ENCODE results near the gene GFOD1.
A peak's percentile ranks its signal among the peaks of the same experiment; 100 is the strongest.
"Not testable (repeated sequence)": the region's sequence is repeated elsewhere in the genome, so short reads cannot be mapped to it uniquely, and the experiment has no call there.

The GFOD1 gene

GRCh38 chr6:13511913-13512717, 24.7 kb upstream of the GFOD1 start:
- no peak for DNase-seq (ENCODE audit: low read depth in 2 of 2)

GRCh38 chr6:13511141-13511571, 23.8 kb upstream of the GFOD1 start:
- not testable (repeated sequence) for DNase-seq (ENCODE audit: low read depth in 2 of 2)

DNA sequence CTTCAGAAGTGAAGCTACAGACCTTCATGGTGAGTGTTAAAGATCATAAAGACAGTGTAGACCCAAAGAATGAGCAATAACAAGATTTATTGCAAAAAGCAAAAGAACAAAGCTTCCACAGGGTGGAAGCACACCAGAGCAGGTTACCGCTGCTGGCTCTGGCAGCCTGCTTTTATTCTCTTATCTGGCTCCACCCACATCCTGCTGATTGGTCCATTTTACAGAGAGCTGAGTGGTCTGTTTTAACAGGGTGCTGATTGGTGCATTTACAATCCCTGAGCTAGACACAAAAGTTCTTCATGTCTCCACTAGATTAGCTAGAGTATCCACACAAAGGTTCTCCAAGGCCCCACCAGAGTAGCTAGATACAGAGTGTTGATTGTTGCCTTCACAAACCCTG, 23.0 kb upstream of the GFOD1 start:
- DNase-seq (ENCODE audit: low read depth in 2 of 2): not testable (repeated sequence)

DNA sequence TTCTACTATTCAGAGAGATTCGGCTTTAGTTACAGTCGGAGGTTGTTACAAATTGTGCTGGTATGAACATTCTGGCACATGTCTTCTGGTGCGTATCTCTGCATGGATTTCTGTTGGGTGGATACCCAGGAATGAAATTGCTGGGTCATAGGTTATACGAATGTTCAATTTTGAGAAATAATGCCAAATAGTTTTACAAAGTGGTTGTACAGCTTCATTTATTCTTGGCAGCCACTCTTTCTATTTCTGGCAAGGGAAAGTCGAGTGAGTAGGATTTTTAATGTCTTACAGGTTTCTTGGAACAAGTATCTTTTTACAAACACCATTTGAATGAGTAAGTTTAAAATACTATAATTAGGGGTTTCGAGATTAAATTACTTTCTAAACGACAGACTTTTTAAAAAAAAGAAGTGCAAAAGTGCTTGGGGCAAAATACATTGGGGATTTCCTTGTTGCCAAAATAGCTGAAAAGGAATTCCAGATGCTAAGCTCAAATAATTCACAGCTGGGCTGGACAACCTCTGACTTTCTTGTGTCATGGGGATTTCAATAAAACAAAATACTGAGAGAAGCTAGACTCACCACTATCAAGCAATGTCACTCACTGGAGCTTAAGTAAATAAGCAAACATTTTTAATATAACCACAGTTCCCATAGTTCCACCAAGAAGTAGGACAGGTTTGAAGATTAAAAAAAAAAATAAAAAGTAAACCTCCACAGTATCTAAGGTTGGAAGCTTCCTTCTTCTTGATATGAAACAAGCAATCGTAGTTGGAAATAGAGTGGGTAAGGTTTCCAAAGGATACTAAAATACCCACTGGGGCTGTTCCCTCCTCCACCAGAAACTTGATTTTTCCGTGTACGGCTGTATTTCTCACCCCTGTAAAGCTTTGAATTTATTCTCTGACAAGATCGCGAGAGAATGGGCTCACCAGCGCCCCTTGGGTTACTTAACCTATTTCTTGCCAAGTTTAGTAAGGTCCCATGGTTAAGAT, 21.6 kb upstream of the GFOD1 start:
- DNase-seq (ENCODE audit: low read depth in 2 of 2): no peak

- no peak for DNase-seq (ENCODE audit: low read depth in 2 of 2)
These were observed 20.0 kb upstream of the GFOD1 start for GRCh38 chr6:13507306-13507860.

GRCh38 chr6:13505345-13505734, 17.9 kb upstream of the GFOD1 start:
- DNase-seq (ENCODE audit: low read depth in 2 of 2): no peak

DNA sequence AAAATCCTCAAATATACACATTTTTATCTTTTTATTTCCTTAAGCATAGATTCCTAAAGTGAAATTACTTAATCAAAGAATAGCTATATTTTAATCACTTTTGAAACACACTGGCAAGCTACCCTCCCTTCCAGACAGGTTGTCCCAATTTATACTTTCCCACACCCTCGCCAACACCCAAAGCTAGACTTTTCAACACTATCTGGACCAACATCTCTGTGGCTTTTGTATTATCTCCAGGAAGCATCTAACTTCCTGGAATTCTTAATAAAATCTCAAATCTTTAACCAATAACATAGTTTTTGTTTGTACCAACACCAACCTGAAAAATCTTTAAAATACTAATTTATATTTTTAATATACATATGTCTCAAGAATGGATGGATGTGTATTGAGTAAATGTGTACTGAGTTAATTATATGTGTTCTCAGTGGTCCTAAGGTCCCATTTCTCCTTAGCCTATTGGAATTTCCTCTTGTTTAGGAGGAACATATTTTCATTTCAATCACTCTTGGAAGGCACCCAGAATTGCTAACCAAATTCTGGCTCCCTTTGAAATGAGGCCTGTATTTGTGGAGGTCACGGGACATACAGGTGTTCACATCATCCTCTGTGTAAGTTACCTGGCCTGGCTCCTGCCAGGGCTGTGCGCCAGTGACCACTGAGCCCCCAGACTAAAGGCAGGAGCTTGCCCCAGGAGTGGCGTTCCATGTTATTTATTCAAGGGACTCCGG, 17.4 kb upstream of the GFOD1 start:
- DNase-seq (ENCODE audit: low read depth in 2 of 2): no peak

DNA sequence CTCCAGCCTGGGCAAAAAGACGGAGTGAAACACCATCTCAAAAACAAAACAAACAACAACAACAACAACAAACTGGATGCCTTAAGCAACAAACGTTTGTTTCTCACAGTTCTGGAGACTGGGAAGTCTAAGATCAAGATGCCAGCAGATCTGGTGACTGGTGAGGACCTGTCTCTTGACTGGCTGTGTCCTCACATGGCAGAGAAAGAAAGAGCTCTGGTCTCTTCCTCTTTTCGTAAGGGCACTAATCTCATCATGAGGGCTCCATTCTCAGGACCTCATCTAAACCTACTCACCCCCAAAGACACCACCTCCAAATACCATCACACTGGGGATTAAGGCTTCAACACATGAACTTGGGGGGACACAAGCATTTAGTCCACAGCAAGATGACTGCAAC, 13.5 kb upstream of the GFOD1 start:
- no peak for DNase-seq (ENCODE audit: low read depth in 2 of 2)

DNA sequence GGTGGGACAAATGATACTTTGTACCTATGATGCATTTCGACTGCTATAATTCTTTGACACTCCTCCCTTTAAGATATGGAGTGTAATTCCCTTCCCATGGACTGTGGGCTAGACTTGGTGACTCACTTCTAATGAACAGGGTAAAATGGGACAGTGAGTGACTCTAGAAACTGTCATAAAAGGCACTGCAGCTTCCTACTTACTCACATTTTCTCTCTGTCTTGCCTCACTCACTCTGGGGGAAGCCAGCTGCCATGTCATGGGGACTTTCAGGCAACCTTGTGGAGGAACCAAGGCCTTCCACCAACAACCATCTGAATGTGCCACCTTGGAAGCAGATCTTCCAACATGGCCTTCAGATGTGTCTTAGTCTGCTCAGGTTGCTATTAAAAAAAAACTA, 12.9 kb upstream of the GFOD1 start:
- DNase-seq (ENCODE audit: low read depth in 2 of 2): no peak

GRCh38 chr6:13496513-13497190, 9.3 kb upstream of the GFOD1 start:
- no peak for DNase-seq (ENCODE audit: low read depth in 2 of 2)

DNA sequence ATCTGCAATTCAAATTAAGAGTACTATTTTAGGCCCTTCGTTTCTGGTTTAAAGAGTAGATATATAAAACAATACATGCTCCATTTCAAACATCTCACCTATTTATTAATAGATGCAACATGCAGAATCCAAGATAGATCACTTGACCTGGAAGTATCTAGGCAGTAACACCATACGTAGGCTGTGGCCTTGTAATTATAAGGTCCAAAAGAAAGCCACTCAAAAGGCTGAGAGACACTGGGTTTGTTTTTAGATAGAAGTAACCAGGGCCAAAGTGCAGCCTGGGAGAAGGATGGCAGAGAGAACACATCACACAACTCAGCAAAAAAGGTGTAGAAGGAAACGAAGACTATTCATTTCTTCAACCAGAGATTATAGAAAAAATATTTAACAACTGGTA, 8.4 kb upstream of the GFOD1 start:
- no peak for DNase-seq (ENCODE audit: low read depth in 2 of 2)

- no peak for DNase-seq (ENCODE audit: low read depth in 2 of 2)
These were observed 7.8 kb upstream of the GFOD1 start for GRCh38 chr6:13495112-13495776.

- no peak for DNase-seq (ENCODE audit: low read depth in 2 of 2)
These were observed 6.7 kb upstream of the GFOD1 start for GRCh38 chr6:13494137-13494536.

GRCh38 chr6:13493147-13493546, 5.7 kb upstream of the GFOD1 start:
- no peak for DNase-seq (ENCODE audit: low read depth in 2 of 2)

- no peak for DNase-seq (ENCODE audit: low read depth in 2 of 2)
These were observed 5.0 kb upstream of the GFOD1 start for GRCh38 chr6:13492357-13492756.

- no peak for DNase-seq (ENCODE audit: low read depth in 2 of 2)
These were observed 4.1 kb upstream of the GFOD1 start for GRCh38 chr6:13491538-13491937.

GRCh38 chr6:13490402-13490801, 3.0 kb upstream of the GFOD1 start:
- DNase-seq (ENCODE audit: low read depth in 2 of 2): no peak

DNA sequence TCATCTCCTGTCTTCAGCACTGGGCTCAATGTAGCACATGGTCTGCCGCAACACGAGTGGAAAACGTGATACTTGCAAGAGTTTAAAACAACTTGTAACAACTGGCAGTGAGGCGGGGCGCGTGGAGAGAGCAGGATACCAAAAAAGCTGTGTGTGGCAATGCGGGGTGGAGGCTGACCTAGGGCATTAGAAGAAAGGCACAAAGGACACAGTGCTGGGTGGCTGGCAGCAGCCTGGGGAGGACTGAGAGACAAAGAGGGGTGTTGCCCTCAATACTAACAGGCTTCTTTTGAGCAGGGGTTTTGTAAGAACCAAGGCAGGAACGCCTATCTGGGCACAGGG, 1.5 kb upstream of the GFOD1 start:
- DNase-seq (ENCODE audit: low read depth in 2 of 2): no peak

GRCh38 chr6:13488015-13488895, 855 bp upstream of the GFOD1 start:
- no peak for DNase-seq (ENCODE audit: low read depth in 2 of 2)

GRCh38 chr6:13486679-13487121, 700 bp downstream of the GFOD1 start:
- DNase-seq (ENCODE audit: low read depth in 2 of 2): peak in 1 of 2 donors; percentile 50

All from activated CD8-positive, alpha-beta memory T cell treated with anti-CD3 and anti-CD28 coated beads for 4 hours (primary cell).